Mammary epithelial cell (primary cell): Measurements from ENCODE around the gene SPCS1.

Source experiments
- EZH2 ChIP-seq: IDR thresholded peaks from 2 replicates; pipeline ENCODE4 v1.6.1; 2012; ENCODE audit warnings: low read length, inconsistent platforms, borderline replicate concordance
- TF ChIP-seq, protein P1 (sequence below), 2 donors: IDR thresholded peaks in 1 of 2; conservative IDR thresholded peaks in 1 of 2; 2 replicates each; pipeline ENCODE4 v1.5.1; 2011 to 2012; ENCODE audit warnings: inconsistent platforms in 2 of 2, low read length in 2 of 2, mild to moderate bottlenecking in 2 of 2, control low read depth in 1 of 2, low read depth in 1 of 2; ENCODE audit not compliant: insufficient read depth in 1 of 2; ENCODE audit errors: extremely low read depth in 1 of 2

DNA sequence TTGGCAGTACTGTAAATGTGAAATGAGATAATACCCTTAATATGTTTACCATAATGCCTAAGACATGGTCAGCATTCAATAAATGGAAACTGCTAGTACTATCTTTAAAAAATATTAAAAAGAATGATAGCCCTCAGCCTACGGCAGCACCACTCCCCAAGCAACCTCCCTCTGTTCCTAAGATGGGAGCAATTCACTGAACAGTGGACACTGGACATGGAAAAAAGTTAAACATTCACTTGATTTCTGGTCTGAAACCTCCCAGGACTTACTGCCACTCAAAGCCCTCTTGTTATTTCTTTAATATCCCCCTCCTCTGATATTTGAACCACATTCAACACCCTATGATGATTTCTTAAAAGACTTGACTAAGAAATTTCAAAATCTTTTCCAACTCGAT, 37.8 kb downstream of the SPCS1 start:
- TF ChIP-seq, protein P1, sequence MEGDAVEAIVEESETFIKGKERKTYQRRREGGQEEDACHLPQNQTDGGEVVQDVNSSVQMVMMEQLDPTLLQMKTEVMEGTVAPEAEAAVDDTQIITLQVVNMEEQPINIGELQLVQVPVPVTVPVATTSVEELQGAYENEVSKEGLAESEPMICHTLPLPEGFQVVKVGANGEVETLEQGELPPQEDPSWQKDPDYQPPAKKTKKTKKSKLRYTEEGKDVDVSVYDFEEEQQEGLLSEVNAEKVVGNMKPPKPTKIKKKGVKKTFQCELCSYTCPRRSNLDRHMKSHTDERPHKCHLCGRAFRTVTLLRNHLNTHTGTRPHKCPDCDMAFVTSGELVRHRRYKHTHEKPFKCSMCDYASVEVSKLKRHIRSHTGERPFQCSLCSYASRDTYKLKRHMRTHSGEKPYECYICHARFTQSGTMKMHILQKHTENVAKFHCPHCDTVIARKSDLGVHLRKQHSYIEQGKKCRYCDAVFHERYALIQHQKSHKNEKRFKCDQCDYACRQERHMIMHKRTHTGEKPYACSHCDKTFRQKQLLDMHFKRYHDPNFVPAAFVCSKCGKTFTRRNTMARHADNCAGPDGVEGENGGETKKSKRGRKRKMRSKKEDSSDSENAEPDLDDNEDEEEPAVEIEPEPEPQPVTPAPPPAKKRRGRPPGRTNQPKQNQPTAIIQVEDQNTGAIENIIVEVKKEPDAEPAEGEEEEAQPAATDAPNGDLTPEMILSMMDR (conservative IDR thresholded peaks at IDR 0.05 in 1 of 2, IDR thresholded peaks at IDR 0.05 in 1 of 2; ENCODE audit: extremely low read depth in 1 of 2, insufficient read depth in 1 of 2, low read depth in 1 of 2, low read length in 2 of 2) = no peak
- TF ChIP-seq EZH2 = no peak
